CD14-positive monocyte (primary cell): ENCODE measurements around the gene PTCH2. TPM values are rescaled to one million over a fixed set of nuclear protein-coding genes. Genes with fewer than 3 reads are reported as not detected.
A peak's percentile ranks its signal among the peaks of the same experiment; 100 is the strongest.

Experiments
- DNase-seq, 3 donors: peaks; one replicate each; pipeline ENCODE4 v3.0.0-alpha.2; 2011 to 2022
- H2AFZ ChIP-seq: 2 replicates; pipeline ENCODE4 v1.6.0; 2012; ENCODE audit warnings: mild to moderate bottlenecking, low read depth, low read length, inconsistent platforms; ENCODE audit not compliant: insufficient read depth, poor library complexity, severe bottlenecking
- H3K27ac ChIP-seq, 2 donors: 1 replicate in 1 of 2; 2 replicates in 1 of 2; pipeline ENCODE4 v1.5.1; 2012 to 2013; ENCODE audit warnings: low read length in 2 of 2, control low read depth in 1 of 2, inconsistent platforms in 1 of 2, low read depth in 1 of 2, mild to moderate bottlenecking in 1 of 2
- H3K27me3 ChIP-seq, 2 donors: one replicate each; pipeline versions ENCODE4 v1.6.0 to v1.6.1; 2011 to 2013; ENCODE audit warnings: low read length in 2 of 2; ENCODE audit not compliant: control insufficient read depth in 2 of 2, insufficient read depth in 2 of 2
- H3K36me3 ChIP-seq, 2 donors: replicated peaks in 1 of 2; 1 replicate in 1 of 2; 2 replicates in 1 of 2; pipeline versions ENCODE4 v1.5.1 to v1.6.1; 2012 to 2013; ENCODE audit warnings: low read length in 2 of 2, control low read depth in 1 of 2, inconsistent platforms in 1 of 2, mild to moderate bottlenecking in 1 of 2; ENCODE audit not compliant: insufficient read depth in 2 of 2, control insufficient read depth in 1 of 2
- H3K4me1 ChIP-seq, 2 donors: 1 replicate in 1 of 2; 2 replicates in 1 of 2; pipeline versions ENCODE4 v1.5.1 to v1.6.1; 2012 to 2013; ENCODE audit warnings: low read length in 2 of 2, control low read depth in 1 of 2, inconsistent platforms in 1 of 2, mild to moderate bottlenecking in 1 of 2, moderate library complexity in 1 of 2; ENCODE audit not compliant: insufficient read depth in 2 of 2, control insufficient read depth in 1 of 2
- H3K4me2 ChIP-seq: replicated peaks from 2 replicates; pipeline ENCODE3; 2012; ENCODE audit warnings: low read length, moderate library complexity, mild to moderate bottlenecking; ENCODE audit not compliant: poor library complexity, severe bottlenecking; ENCODE audit errors: extremely low read depth
- H3K4me3 ChIP-seq, 3 experiments: fragments of 200-600 bp in 1 of 3; sonication (generic) in 1 of 3; replicated peaks in 1 of 3; 1 replicate in 2 of 3; 2 replicates in 1 of 3; pipeline ENCODE4 v1.5.1; 2011 to 2013; ENCODE audit warnings: low read length in 3 of 3, mild to moderate bottlenecking in 3 of 3, control low read depth in 2 of 3, low read depth in 2 of 3, inconsistent platforms in 1 of 3, moderate library complexity in 1 of 3
- H3K79me2 ChIP-seq: 2 replicates; pipeline ENCODE4 v1.6.0; 2012; ENCODE audit warnings: mild to moderate bottlenecking, control low read depth, inconsistent platforms, low read length, moderate library complexity; ENCODE audit not compliant: insufficient read depth
- H3K9ac ChIP-seq: 2 replicates; pipeline ENCODE4 v1.6.0; 2017; ENCODE audit warnings: low read length, mild to moderate bottlenecking; ENCODE audit not compliant: insufficient read depth, poor library complexity, severe bottlenecking
- H3K9me3 ChIP-seq, 2 donors: replicated peaks in 1 of 2; 1 replicate in 1 of 2; 2 replicates in 1 of 2; pipeline versions ENCODE4 v1.5.1 to v1.6.1; 2012 to 2013; ENCODE audit warnings: low read length in 2 of 2, control low read depth in 1 of 2; ENCODE audit not compliant: control insufficient read depth in 1 of 2, insufficient read depth in 1 of 2
- H4K20me1 ChIP-seq: 2 replicates; pipeline ENCODE4 v1.6.0; 2012; ENCODE audit warnings: mild to moderate bottlenecking, low read length, control low read depth, moderate library complexity; ENCODE audit not compliant: insufficient read depth
- H3K27ac Mint-ChIP-seq, 7 donors: one replicate each; pipeline ENCODE4 v1.8.0; 2020; ENCODE audit warnings: mild to moderate bottlenecking in 7 of 7, mixed read lengths in 7 of 7, moderate library complexity in 6 of 7, inconsistent platforms in 2 of 7
- H3K27me3 Mint-ChIP-seq, 3 donors: one replicate each; pipeline ENCODE4 v1.8.0; 2021 to 2022; ENCODE audit warnings: low read depth in 3 of 3, mild to moderate bottlenecking in 3 of 3, mixed read lengths in 3 of 3, moderate library complexity in 3 of 3, inconsistent platforms in 1 of 3
- H3K36me3 Mint-ChIP-seq, 2 donors: one replicate each; pipeline ENCODE4 v1.8.0; 2020; ENCODE audit warnings: mixed read lengths in 2 of 2, inconsistent platforms in 1 of 2, mild to moderate bottlenecking in 1 of 2
- H3K4me1 Mint-ChIP-seq: one replicate; pipeline ENCODE4 v1.8.0; 2020; ENCODE audit warnings: mild to moderate bottlenecking, mixed read lengths
- H3K4me3 Mint-ChIP-seq, 2 donors: one replicate each; pipeline ENCODE4 v1.8.0; 2020; ENCODE audit warnings: mild to moderate bottlenecking in 2 of 2, mixed read lengths in 2 of 2, moderate library complexity in 1 of 2
- H3K9me3 Mint-ChIP-seq, 7 donors: one replicate each; pipeline ENCODE4 v1.8.0; 2020 to 2022; ENCODE audit warnings: mixed read lengths in 7 of 7, mild to moderate bottlenecking in 6 of 7, moderate library complexity in 6 of 7, inconsistent platforms in 2 of 7
- WGBS: methylation state at CpG from one replicate; pipeline ENCODE4 v1.1.5; 2013; ENCODE audit warnings: missing lambda C conversion rate; ENCODE audit not compliant: insufficient coverage; 5-methylcytosine and 5-hydroxymethylcytosine counted together
- intact Hi-C, 2 donors: fragments of 100-400 bp; cut with micrococcal nuclease; formaldehyde crosslinking; loops; one replicate each; pipeline versions ENCODE4 v1.15.0 to v1.15.1; 2023
- polyA plus RNA-seq, 3 donors: library from polyadenylated mRNA; depleted of rRNA in 1 of 3; unstranded in 2 of 3; stranded (reverse) in 1 of 3; fragments of 300-500 nt in 2 of 3; fragments of >200 nt in 1 of 3; fragmentation: Illumina TruSeq in 2 of 3; gene quantifications; 1 replicate in 2 of 3; 2 replicates in 1 of 3; pipeline ENCODE4 v1.2.3, GENCODE V29; 2012 to 2021
- TF ChIP-seq, protein P1 (sequence below): fragments of 200-600 bp; IDR thresholded peaks from one replicate; pipeline ENCODE4 v1.8.0; 2022; ENCODE audit warnings: antibody characterized with exemption, mild to moderate bottlenecking

The PTCH2 gene
- polyA plus RNA-seq, 3 donors = 0.18 to 0.71 (median 0.22) TPM

DNA sequence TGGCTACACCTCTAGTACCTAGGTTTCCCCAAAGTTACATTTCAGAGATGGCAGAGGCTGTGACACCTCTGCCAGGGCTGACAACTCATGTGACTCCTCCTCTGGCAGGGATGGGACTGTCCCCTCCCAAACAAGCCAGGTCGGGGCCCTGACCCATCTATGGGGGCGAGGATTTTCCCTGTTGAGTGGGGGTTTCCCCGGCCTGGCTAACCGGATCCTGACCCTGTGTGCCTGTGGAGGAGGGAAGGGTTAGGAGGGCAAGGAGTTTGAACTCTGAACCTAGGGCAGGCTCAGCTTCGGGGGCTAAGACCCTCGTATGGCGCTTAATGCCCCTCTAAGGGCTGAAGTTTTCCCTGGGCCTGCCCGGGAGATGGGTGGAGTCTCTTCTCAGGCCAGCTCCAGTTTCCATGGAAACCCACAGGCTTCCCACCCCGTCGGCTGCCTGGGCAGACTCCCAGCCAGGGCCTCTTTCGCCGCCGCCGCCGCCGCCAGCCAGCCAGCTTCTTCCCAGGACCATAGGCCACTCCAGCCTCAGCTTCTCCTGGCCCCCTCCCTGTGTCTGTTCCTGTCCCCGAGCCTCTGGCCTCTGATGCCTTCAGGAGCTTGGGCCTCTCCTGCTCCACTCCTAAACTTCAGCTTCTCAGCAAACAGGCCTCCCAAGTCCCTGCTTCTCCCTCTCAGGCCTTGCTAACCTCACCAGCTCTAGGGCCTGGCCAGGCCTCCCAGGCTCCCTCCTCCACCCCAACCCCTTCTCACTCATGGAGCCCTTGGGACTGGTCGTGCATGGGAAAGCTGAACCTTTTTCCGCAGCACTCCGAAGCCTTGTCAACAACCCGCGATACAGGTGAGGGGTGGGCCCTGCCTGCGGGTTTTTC is 34.8 kb downstream of the PTCH2 start, which contains the start of gene BTBD19:
BTBD19 (plus strand) TSS at position 461 of the 875 bp plus-strand sequence; CDS start at position 759, 298 bp downstream.
- Histone ChIP-seq H3K9ac (peak within 1 kb of the TSS; percentile 83), H3K9me3 (no peaks in the 10 kb centered on the region), H3K4me3 (peak within 1 kb of the TSS in 1 of 3 experiments; percentile 34), H2AFZ (no peak within 1 kb of the TSS), H3K27me3 (no peaks in the 10 kb centered on the region), H3K79me2 (no peaks in the 10 kb centered on the region), H3K4me1 (peaks cover 70 to 78% of the 10 kb centered on the region in 2 donors), H4K20me1 (peaks cover 8% of the 10 kb centered on the region), H3K4me2 (peak within 1 kb of the TSS; percentile 25), H3K27ac (peak within 1 kb of the TSS; percentile 99 to 100), H3K36me3 (peaks cover 23 to 33% of the 10 kb centered on the region in 2 donors)
- H3K4me1 Mint-ChIP-seq = peaks cover 74% of the 10 kb centered on the region
- H3K27me3 Mint-ChIP-seq = peaks cover 0 to 3% (median 2%) of the 10 kb centered on the region in 3 donors
- DNase-seq = peak in 1 of 3 donors; percentile 40
- H3K27ac Mint-ChIP-seq = peak within 1 kb of the TSS; percentile 100
- no peaks in the 10 kb centered on the region for H3K9me3 Mint-ChIP-seq
- H3K4me3 Mint-ChIP-seq = peak within 1 kb of the TSS; percentile 64 to 78
- peaks cover 39 to 41% of the 10 kb centered on the region in 2 donors for H3K36me3 Mint-ChIP-seq
- intact Hi-C loops = no loop called here
- TF ChIP-seq, protein P1, sequence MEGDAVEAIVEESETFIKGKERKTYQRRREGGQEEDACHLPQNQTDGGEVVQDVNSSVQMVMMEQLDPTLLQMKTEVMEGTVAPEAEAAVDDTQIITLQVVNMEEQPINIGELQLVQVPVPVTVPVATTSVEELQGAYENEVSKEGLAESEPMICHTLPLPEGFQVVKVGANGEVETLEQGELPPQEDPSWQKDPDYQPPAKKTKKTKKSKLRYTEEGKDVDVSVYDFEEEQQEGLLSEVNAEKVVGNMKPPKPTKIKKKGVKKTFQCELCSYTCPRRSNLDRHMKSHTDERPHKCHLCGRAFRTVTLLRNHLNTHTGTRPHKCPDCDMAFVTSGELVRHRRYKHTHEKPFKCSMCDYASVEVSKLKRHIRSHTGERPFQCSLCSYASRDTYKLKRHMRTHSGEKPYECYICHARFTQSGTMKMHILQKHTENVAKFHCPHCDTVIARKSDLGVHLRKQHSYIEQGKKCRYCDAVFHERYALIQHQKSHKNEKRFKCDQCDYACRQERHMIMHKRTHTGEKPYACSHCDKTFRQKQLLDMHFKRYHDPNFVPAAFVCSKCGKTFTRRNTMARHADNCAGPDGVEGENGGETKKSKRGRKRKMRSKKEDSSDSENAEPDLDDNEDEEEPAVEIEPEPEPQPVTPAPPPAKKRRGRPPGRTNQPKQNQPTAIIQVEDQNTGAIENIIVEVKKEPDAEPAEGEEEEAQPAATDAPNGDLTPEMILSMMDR = no peak
- WGBS = 17% methylated on average over 15 of the region's 23 CpGs

DNA sequence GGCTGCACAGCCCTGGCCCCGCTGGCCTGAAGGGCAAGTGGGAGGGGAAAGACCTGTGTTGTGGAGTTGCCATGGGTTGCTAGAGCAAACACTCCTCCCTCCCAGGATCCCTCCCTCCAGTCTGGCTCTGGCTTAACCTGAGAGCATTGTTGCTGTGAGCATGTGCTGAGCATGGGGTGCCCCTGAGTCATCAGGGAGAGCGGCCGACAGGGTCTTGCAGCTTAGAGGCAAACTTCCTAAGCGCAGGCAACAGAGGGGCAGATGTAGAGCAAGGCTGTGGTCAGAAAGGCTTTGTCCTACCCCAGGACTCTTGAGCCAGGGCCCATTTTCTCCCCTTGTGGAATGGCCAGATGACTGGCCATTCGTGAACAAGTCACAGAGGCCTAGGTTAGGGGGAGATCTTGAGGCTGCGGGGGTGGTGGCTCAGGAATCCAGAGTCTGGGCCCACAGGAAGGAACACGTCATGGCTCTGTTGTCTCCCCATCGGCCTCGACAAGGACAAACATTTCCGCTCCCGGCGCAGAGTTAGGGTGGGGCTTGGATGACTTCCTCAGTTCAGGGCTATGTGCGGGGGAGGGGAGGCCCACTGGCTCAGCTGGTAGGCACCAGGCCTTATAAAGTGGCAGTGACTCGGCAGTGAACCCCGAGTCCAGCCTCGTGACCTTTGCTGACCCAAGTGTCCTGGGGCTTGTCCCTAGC is 35.5 kb downstream of the PTCH2 start:
- Histone ChIP-seq H3K9ac (peak overlapping the region; percentile 83), H4K20me1 (peaks cover 15% of the 10 kb centered on the region), H3K4me3 (peak overlapping the region in 1 of 3 experiments; percentile 34), H3K4me2 (peak overlapping the region; percentile 25), H3K79me2 (peaks cover 4% of the 10 kb centered on the region), H2AFZ (no peak overlapping the region), H3K9me3 (no peaks in the 10 kb centered on the region), H3K4me1 (peaks cover 66 to 78% of the 10 kb centered on the region in 2 donors), H3K36me3 (peaks cover 31 to 41% of the 10 kb centered on the region in 2 donors), H3K27me3 (no peaks in the 10 kb centered on the region), H3K27ac (peak overlapping the region; percentile 99 to 100)
- WGBS = 2% methylated on average over 12 of the region's 16 CpGs
- TF ChIP-seq, protein P1 = no peak
- H3K27ac Mint-ChIP-seq = peak overlapping the region; percentile 100
- no peaks in the 10 kb centered on the region for H3K9me3 Mint-ChIP-seq
- peak; percentile 99 to 100 (median 100) for DNase-seq
- intact Hi-C loops = no loop called here
- peaks cover 72% of the 10 kb centered on the region for H3K4me1 Mint-ChIP-seq
- H3K36me3 Mint-ChIP-seq = peaks cover 47 to 49% of the 10 kb centered on the region in 2 donors
- H3K27me3 Mint-ChIP-seq = peaks cover 0 to 6% (median 3%) of the 10 kb centered on the region in 3 donors
- H3K4me3 Mint-ChIP-seq = peak overlapping the region; percentile 66 to 78
